ENCODE data around the gene FAM222A.

Gene FAM222A

GRCh38 chr12:109818253-109818652, 104.6 kb downstream of the FAM222A start:
- Histone ChIP-seq H3K4me3 (ENCODE audit: insufficient read depth, low read length, poor library complexity, severe bottlenecking) (no peak overlapping the region), H3K4me2 (ENCODE audit: low read depth, low read length, poor library complexity, severe bottlenecking) (no peak overlapping the region), H3K36me3 (ENCODE audit: low read length) (no peaks in the 10 kb centered on the region), H3K27me3 (ENCODE audit: low read length) (no peaks in the 10 kb centered on the region), H3K9me2 (replicated peaks; ENCODE audit: insufficient read depth, low read length) (no peaks in the 10 kb centered on the region), H3K9me3 (ENCODE audit: insufficient read depth, low read length) (no peaks in the 10 kb centered on the region), H3F3A (ENCODE audit: insufficient read depth) (no peaks in the 10 kb centered on the region), H3K79me2 (ENCODE audit: insufficient read depth, low read length) (no peaks in the 10 kb centered on the region), H3K9ac (ENCODE audit: low read length) (no peak overlapping the region), H2AFZ (ENCODE audit: low read depth, low read length, severe bottlenecking) (no peak overlapping the region), H4K20me1 (ENCODE audit: low read depth, low read length) (no peaks in the 10 kb centered on the region), H3K27ac (ENCODE audit: low read depth, low read length) (no peak overlapping the region)
- TF ChIP-seq EZH2phosphoT487 (conservative IDR thresholded peaks at IDR 0.05; ENCODE audit: low read length), result no peak
- no peak for TF ChIP-seq CTCF (IDR thresholded peaks at IDR 0.05; ENCODE audit: insufficient read depth, low read length, poor library complexity, severe bottlenecking)

DNA sequence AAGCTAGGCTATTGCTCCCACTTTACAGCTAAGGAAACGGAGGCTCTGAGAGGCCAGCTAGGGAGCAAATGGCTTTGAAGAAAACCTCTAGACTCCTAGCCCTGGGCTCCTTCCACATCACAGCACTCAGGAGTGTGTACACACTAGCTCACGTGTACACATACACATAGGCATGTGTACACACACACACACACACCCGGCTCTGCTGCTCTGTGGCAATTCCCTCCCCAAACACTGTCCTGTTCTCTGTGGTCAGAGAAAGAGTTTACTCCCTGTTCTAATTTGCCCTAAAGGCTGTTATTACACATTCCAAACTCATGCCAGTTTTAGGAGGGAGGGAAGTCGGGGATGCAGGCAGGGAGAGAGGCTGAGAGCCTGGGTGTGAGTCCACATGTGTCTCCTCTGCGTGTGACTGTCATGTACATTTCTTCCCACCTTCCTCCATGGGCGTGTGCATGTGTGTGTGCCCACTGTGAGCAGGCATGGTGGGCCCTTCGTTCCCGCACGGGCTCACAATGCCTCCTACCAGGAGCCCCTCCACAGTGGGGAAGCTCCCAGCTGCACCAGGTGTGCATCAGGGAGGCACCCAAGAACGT, 105.4 kb downstream of the FAM222A start:
- Histone ChIP-seq H3K4me2 (ENCODE audit: low read depth, low read length, poor library complexity, severe bottlenecking) (no peak overlapping the region), H3K9me3 (ENCODE audit: insufficient read depth, low read length) (no peaks in the 10 kb centered on the region), H3K4me3 (ENCODE audit: insufficient read depth, low read length, poor library complexity, severe bottlenecking) (no peak overlapping the region), H2AFZ (ENCODE audit: low read depth, low read length, severe bottlenecking) (no peak overlapping the region), H3K79me2 (ENCODE audit: insufficient read depth, low read length) (no peaks in the 10 kb centered on the region), H3K27ac (ENCODE audit: low read depth, low read length) (no peak overlapping the region), H4K20me1 (ENCODE audit: low read depth, low read length) (no peaks in the 10 kb centered on the region), H3K36me3 (ENCODE audit: low read length) (no peaks in the 10 kb centered on the region), H3K9me2 (replicated peaks; ENCODE audit: insufficient read depth, low read length) (no peaks in the 10 kb centered on the region), H3K9ac (ENCODE audit: low read length) (no peak overlapping the region), H3K27me3 (ENCODE audit: low read length) (no peaks in the 10 kb centered on the region), H3F3A (ENCODE audit: insufficient read depth) (no peaks in the 10 kb centered on the region)
- TF ChIP-seq EZH2phosphoT487 (conservative IDR thresholded peaks at IDR 0.05; ENCODE audit: low read length), result no peak
- no peak for TF ChIP-seq CTCF (IDR thresholded peaks at IDR 0.05; ENCODE audit: insufficient read depth, low read length, poor library complexity, severe bottlenecking)

Measured in SU-DHL-6 (cell line).